GM12878 (cell line): Measurements from ENCODE around the gene INO80. TPM values are rescaled to one million over a fixed set of nuclear protein-coding genes. Genes with fewer than 3 reads are reported as not detected.

ENCODE experiments used
- ATAC-seq: fragments of 200-7000 bp; cut with Tn5 transposase; 3 replicates; pipeline ENCODE4 v1.9.1; 2020; ENCODE audit warnings: mild to moderate bottlenecking, moderate library complexity
- BruUV-seq: library from RNA; stranded (reverse); fragments of 400-500 nt; replicated peaks from 2 replicates; lab custom pipeline; 2021; lab: Mats Ljungman, UMichigan
- CTCF ChIA-PET: fragments of 300-600 bp; sonication (Branson Sonifier 250); formaldehyde crosslinking; extraction: SDS; loops from one replicate; lab custom pipeline; 2021; ENCODE audit warnings: inconsistent platforms; lab: Yijun Ruan, JAX
- POLR2A ChIA-PET: fragments of 350-600 bp; formaldehyde crosslinking; extraction: SDS; loops from one replicate; lab custom pipeline; 2021; ENCODE audit warnings: inconsistent platforms; lab: Charles Lee
- RAD21 ChIA-PET: fragments of 300-600 bp; sonication (Branson Sonifier 250); formaldehyde crosslinking; loops from one replicate; lab custom pipeline; 2023; ENCODE audit warnings: antibody characterized with exemption; ENCODE audit not compliant: unreplicated experiment; lab: Charles Lee
- SMC1A ChIA-PET: fragments of 300-600 bp; sonication (Branson Sonifier 250); formaldehyde crosslinking; loops from one replicate; lab custom pipeline; 2023; ENCODE audit not compliant: unreplicated experiment, uncharacterized antibody; lab: Charles Lee
- DNase-seq: peaks from one replicate; pipeline ENCODE4 v3.0.0-alpha.2; 2011; ENCODE audit warnings: low read depth, low spot score
- FAIRE-seq: peaks from 3 replicates; lab custom pipeline; 2011; peaks lifted over from hg19 to GRCh38; lab: Jason Lieb, UNC
- H2AFZ ChIP-seq: 2 replicates; pipeline ENCODE4 v1.6.0; 2011; ENCODE audit warnings: low read depth, low read length, control low read depth; ENCODE audit not compliant: control insufficient read depth
- H3K27ac ChIP-seq: 2 replicates; pipeline ENCODE4 v1.5.1; 2011; ENCODE audit warnings: control low read depth; ENCODE audit not compliant: control insufficient read depth, insufficient read depth
- H3K27me3 ChIP-seq, 2 experiments: replicated peaks in 1 of 2; 2 replicates each; pipeline versions ENCODE4 v1.6.0 to v1.6.1; 2011; ENCODE audit warnings: low read length in 1 of 2; ENCODE audit not compliant: control insufficient read depth in 2 of 2, insufficient read depth in 2 of 2
- H3K36me3 ChIP-seq, 2 experiments: 2 replicates each; pipeline ENCODE4 v1.5.1; 2011; ENCODE audit warnings: low read length in 1 of 2; ENCODE audit not compliant: control insufficient read depth in 2 of 2, insufficient read depth in 2 of 2
- H3K4me1 ChIP-seq: 2 replicates; pipeline ENCODE4 v1.6.1; 2011; ENCODE audit warnings: mild to moderate bottlenecking, low read length, moderate library complexity, mixed read lengths; ENCODE audit not compliant: control insufficient read depth, insufficient read depth
- H3K4me2 ChIP-seq: 2 replicates; pipeline ENCODE4 v1.6.0; 2011; ENCODE audit warnings: control low read depth; ENCODE audit not compliant: control insufficient read depth, insufficient read depth
- H3K4me3 ChIP-seq: fragments of 200-600 bp; sonication (generic); 2 replicates; pipeline ENCODE4 v1.5.1; 2016
- H3K79me2 ChIP-seq: 2 replicates; pipeline ENCODE4 v1.6.0; 2011; ENCODE audit warnings: low read length; ENCODE audit not compliant: control insufficient read depth, insufficient read depth
- H3K9ac ChIP-seq: 2 replicates; pipeline ENCODE4 v1.8.0; 2011; ENCODE audit warnings: low read length, control low read depth, mixed read lengths; ENCODE audit not compliant: control insufficient read depth, insufficient read depth
- H3K9me3 ChIP-seq: replicated peaks from 3 replicates; pipeline ENCODE4 v1.5.1; 2011; ENCODE audit warnings: mild to moderate bottlenecking, low read length; ENCODE audit not compliant: control insufficient read depth, insufficient read depth
- H4K20me1 ChIP-seq: 2 replicates; pipeline ENCODE4 v1.6.0; 2011; ENCODE audit not compliant: control insufficient read depth, insufficient read depth
- ATF7 ChIP-seq: fragments of 450-650 bp; IDR thresholded peaks from 2 replicates; pipeline ENCODE4 v1.6.1; 2016; ENCODE audit warnings: low read depth, mild to moderate bottlenecking
- CHD1 ChIP-seq: IDR thresholded peaks from 2 replicates; pipeline ENCODE4 v1.6.1; 2012; ENCODE audit warnings: low read depth, low read length, improper control_type of control experiment
- CHD4 ChIP-seq: fragments of 200-600 bp; sonication (generic); IDR thresholded peaks from 2 replicates; pipeline ENCODE4 v1.6.1; 2016; ENCODE audit warnings: mild to moderate bottlenecking
- EGR1 ChIP-seq, 2 experiments: IDR thresholded peaks; 1 replicate in 1 of 2; 2 replicates in 1 of 2; pipeline ENCODE4 v1.6.1; 2011 to 2012; ENCODE audit warnings: low read depth in 2 of 2, low read length in 2 of 2, borderline replicate concordance in 1 of 2, mild to moderate bottlenecking in 1 of 2, moderate library complexity in 1 of 2
- IRF3 ChIP-seq: fragments of 450-650 bp; IDR thresholded peaks from 2 replicates; pipeline ENCODE4 v1.6.1; 2014; ENCODE audit warnings: mild to moderate bottlenecking
- KDM1A ChIP-seq: fragments of 200-600 bp; sonication (generic); IDR thresholded peaks from 2 replicates; pipeline ENCODE4 v1.6.1; 2016; ENCODE audit warnings: borderline replicate concordance
- PKNOX1 ChIP-seq: fragments of 450-650 bp; IDR thresholded peaks from 2 replicates; pipeline ENCODE4 v1.6.1; 2016; ENCODE audit warnings: mild to moderate bottlenecking
- RFX5 ChIP-seq: IDR thresholded peaks from 2 replicates; pipeline ENCODE4 v1.6.1; 2011; ENCODE audit warnings: low read depth, low read length, improper control_type of control experiment
- SIN3A ChIP-seq: IDR thresholded peaks from 2 replicates; pipeline ENCODE4 v1.6.1; 2012; ENCODE audit warnings: low read depth, low read length, improper control_type of control experiment
- SP1 ChIP-seq: IDR thresholded peaks from one replicate; pipeline ENCODE4 v1.6.1; 2011; ENCODE audit warnings: low read depth, low read length
- SREBF2 ChIP-seq: IDR thresholded peaks from 2 replicates; pipeline ENCODE4 v1.6.1; 2012; ENCODE audit warnings: mild to moderate bottlenecking, low read length
- STAT3 ChIP-seq: IDR thresholded peaks from 2 replicates; pipeline ENCODE4 v1.6.1; 2011; ENCODE audit warnings: low read depth, low read length, improper control_type of control experiment
- SUZ12 ChIP-seq: fragments of 200-600 bp; sonication (generic); IDR thresholded peaks from one replicate; pipeline ENCODE4 v1.6.1; 2018; ENCODE audit warnings: antibody characterized with exemption, mild to moderate bottlenecking; ENCODE audit not compliant: unreplicated experiment
- TCF7 ChIP-seq: IDR thresholded peaks from 2 replicates; pipeline ENCODE4 v1.6.1; 2014; ENCODE audit warnings: antibody characterized with exemption, borderline replicate concordance
- ZNF217 ChIP-seq: fragments of 450-650 bp; IDR thresholded peaks from 2 replicates; pipeline ENCODE4 v1.6.1; 2017; ENCODE audit warnings: antibody characterized with exemption, mild to moderate bottlenecking
- WGBS: methylation state at CpG from one replicate; pipeline ENCODE4 v1.1.6; 2016; ENCODE audit warnings: low lambda C conversion rate; ENCODE audit not compliant: insufficient replicate concordance, insufficient coverage; ENCODE audit errors: missing lambda C conversion rate; 5-methylcytosine and 5-hydroxymethylcytosine counted together
- in situ Hi-C: fragments of 300-500 bp; cut with MboI; formaldehyde crosslinking; loops from 9 replicates; pipeline ENCODE4 v1.14.3; 2018; ENCODE audit warnings: mixed read lengths
- intact Hi-C: fragments of 100-400 bp; cut with micrococcal nuclease; formaldehyde crosslinking; loops from one replicate; pipeline ENCODE4 v1.14.2; 2022; ENCODE audit not compliant: unreplicated experiment
- polyA plus RNA-seq, 11 experiments: library from polyadenylated mRNA; depleted of rRNA in 4 of 11; unstranded in 6 of 11; stranded (reverse) in 5 of 11; fragments of >200 nt; fragmentation: Nextera tagmentation in 4 of 11; fragmentation: Illumina TruSeq in 1 of 11; extraction: Ambion mirVana in 4 of 11; extraction: Trizol in 1 of 11; gene quantifications; 1 replicate in 1 of 11; 2 replicates in 10 of 11; pipeline versions ENCODE4 v1.2.1 to v1.2.3, GENCODE V29; 2011 to 2016; ENCODE audit warnings: inconsistent platforms in 2 of 11, missing spikeins in 2 of 11, low read depth in 1 of 11
- total RNA-seq, 4 experiments: library from RNA; depleted of rRNA in 3 of 4; stranded (reverse); fragments of >200 nt in 3 of 4; fragmentation: Illumina TruSeq in 1 of 4; extraction: Trizol in 1 of 4; gene quantifications; 2 replicates each; pipeline versions ENCODE4 v1.2.1 to v1.2.3, GENCODE V29; 2013 to 2021
- TF ChIP-seq, protein P1 (sequence below): IDR thresholded peaks from 2 replicates; pipeline ENCODE4 v1.6.1; 2011; ENCODE audit warnings: borderline replicate concordance, low read depth, mild to moderate bottlenecking, moderate library complexity, mixed read lengths, low read length; ENCODE audit not compliant: insufficient read depth; ENCODE audit errors: extremely low read length
- TF ChIP-seq, protein P2 (sequence below): fragments of 450-650 bp; formaldehyde crosslinking; IDR thresholded peaks from 2 replicates; pipeline ENCODE4 v1.4.0; 2020; ENCODE audit warnings: mild to moderate bottlenecking, moderate library complexity

Gene INO80
- total and polyA plus RNA-seq, 10 of the 15 experiments (the other 5 are each of a cell fraction or from before 2014, with no cell fraction given): 4.5 to 25.0 (median 14.2) TPM

- ChIA-PET CTCF (interaction anchor here (0.5 to 9.4 kb wide), 8 partner anchors 10 to 111 kb away, joined by 3 to 157 read pairs (median 6); no protein-coding TSS in a partner anchor), SMC1A (interaction anchor here (0.6 to 1.6 kb wide), 6 partner anchors 10 to 170 kb away, joined by 3 to 7 read pairs (median 4); no protein-coding TSS in a partner anchor), RAD21 (interaction anchor here (0.6 to 2.4 kb wide), 6 partner anchors 76 to 1173 kb away, joined by 3 to 14 read pairs (median 3); no protein-coding TSS in a partner anchor), POLR2A (interaction anchor here (0.5 to 1.0 kb wide), 2 partner anchors 20 to 87 kb away, joined by 4 read pairs; no protein-coding TSS in a partner anchor)
- Histone ChIP-seq H3K9me3 (no peaks in the 10 kb centered on the region), H4K20me1 (no peaks in the 10 kb centered on the region), H3K4me3 (no peak overlapping the region), H3K79me2 (0 out of 2 replicates have a peak, but pooled peaks cover 2% of the 10 kb centered on the region), H2AFZ (no peak overlapping the region), H3K4me2 (no peak overlapping the region), H3K9ac (no peak overlapping the region), H3K36me3 (peaks cover 6 to 18% of the 10 kb centered on the region in 2 experiments), H3K27me3 (no peaks in the 10 kb centered on the region), H3K27ac (no peak overlapping the region), H3K4me1 (peaks cover 21% of the 10 kb centered on the region)
- intact Hi-C loops: no loop called here
- DNase-seq (no peak), FAIRE-seq (no peak), ATAC-seq (no peak)
- in situ Hi-C loops: no loop called here
- TF ChIP-seq, protein P1, sequence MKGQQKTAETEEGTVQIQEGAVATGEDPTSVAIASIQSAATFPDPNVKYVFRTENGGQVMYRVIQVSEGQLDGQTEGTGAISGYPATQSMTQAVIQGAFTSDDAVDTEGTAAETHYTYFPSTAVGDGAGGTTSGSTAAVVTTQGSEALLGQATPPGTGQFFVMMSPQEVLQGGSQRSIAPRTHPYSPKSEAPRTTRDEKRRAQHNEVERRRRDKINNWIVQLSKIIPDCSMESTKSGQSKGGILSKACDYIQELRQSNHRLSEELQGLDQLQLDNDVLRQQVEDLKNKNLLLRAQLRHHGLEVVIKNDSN: no peak
- TF ChIP-seq IRF3 (no peak), KDM1A (no peak), CHD4 (no peak), PKNOX1 (no peak), SREBF2 (no peak), RFX5 (no peak), EGR1 (IDR thresholded peaks at IDR 0.05; ENCODE audit: borderline replicate concordance in 1 of 2, low read depth in 2 of 2, low read length in 2 of 2) (no peak), SIN3A (no peak), CHD1 (no peak), ZNF217 (no peak), ATF7 (no peak), TCF7 (no peak), STAT3 (no peak), SUZ12 (no peak), SP1 (no peak)
- TF ChIP-seq, protein P2, sequence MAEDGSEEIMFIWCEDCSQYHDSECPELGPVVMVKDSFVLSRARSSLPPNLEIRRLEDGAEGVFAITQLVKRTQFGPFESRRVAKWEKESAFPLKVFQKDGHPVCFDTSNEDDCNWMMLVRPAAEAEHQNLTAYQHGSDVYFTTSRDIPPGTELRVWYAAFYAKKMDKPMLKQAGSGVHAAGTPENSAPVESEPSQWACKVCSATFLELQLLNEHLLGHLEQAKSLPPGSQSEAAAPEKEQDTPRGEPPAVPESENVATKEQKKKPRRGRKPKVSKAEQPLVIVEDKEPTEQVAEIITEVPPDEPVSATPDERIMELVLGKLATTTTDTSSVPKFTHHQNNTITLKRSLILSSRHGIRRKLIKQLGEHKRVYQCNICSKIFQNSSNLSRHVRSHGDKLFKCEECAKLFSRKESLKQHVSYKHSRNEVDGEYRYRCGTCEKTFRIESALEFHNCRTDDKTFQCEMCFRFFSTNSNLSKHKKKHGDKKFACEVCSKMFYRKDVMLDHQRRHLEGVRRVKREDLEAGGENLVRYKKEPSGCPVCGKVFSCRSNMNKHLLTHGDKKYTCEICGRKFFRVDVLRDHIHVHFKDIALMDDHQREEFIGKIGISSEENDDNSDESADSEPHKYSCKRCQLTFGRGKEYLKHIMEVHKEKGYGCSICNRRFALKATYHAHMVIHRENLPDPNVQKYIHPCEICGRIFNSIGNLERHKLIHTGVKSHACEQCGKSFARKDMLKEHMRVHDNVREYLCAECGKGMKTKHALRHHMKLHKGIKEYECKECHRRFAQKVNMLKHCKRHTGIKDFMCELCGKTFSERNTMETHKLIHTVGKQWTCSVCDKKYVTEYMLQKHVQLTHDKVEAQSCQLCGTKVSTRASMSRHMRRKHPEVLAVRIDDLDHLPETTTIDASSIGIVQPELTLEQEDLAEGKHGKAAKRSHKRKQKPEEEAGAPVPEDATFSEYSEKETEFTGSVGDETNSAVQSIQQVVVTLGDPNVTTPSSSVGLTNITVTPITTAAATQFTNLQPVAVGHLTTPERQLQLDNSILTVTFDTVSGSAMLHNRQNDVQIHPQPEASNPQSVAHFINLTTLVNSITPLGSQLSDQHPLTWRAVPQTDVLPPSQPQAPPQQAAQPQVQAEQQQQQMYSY (CRISPR knock-in tag): no peak
- 61% methylated on average over 2 of the region's 2 CpGs for WGBS
- no TSS peak for BruUV-seq
These were observed 98.9 kb downstream of the INO80 start for GRCh38 chr15:41017066-41017735.
